PC-9 (cell line): ENCODE data around the gene OGDH. TPM values are rescaled to one million over a fixed set of nuclear protein-coding genes. Genes with fewer than 3 reads are reported as not detected.

Experiments
- BruUV-seq: library from RNA; stranded (reverse); fragments of 400-500 nt; replicated peaks from 2 replicates; lab custom pipeline; 2021; lab: Mats Ljungman, UMichigan
- CTCF ChIA-PET: fragments of 300-600 bp; sonication (Branson Sonifier 250); formaldehyde crosslinking; loops from one replicate; lab custom pipeline; 2022; ENCODE audit warnings: antibody characterized with exemption; lab: Charles Lee
- POLR2A ChIA-PET: fragments of 300-600 bp; sonication (Branson Sonifier 250); formaldehyde crosslinking; loops from one replicate; lab custom pipeline; 2022; ENCODE audit warnings: antibody characterized with exemption; ENCODE audit not compliant: unreplicated experiment; lab: Charles Lee
- DNase-seq, 2 experiments: peaks; one replicate each; pipeline versions ENCODE4 v3.0.0 to v3.0.0-alpha.2; 2015 to 2022; ENCODE audit warnings: mixed read lengths in 1 of 2
- H2AFZ ChIP-seq: fragments of 200-600 bp; sonication (generic); 2 replicates; pipeline ENCODE4 v1.8.1; 2017; ENCODE audit warnings: antibody characterized with exemption
- H3F3A ChIP-seq: fragments of 200-600 bp; sonication (generic); 2 replicates; pipeline ENCODE4 v1.8.1; 2017; ENCODE audit warnings: antibody characterized with exemption, mild to moderate bottlenecking, low read depth; ENCODE audit not compliant: insufficient read depth
- H3K27ac ChIP-seq: fragments of 200-600 bp; sonication (generic); 2 replicates; pipeline ENCODE4 v1.6.1; 2016; ENCODE audit warnings: mixed run types
- H3K27me3 ChIP-seq: fragments of 200-600 bp; sonication (generic); 2 replicates; pipeline ENCODE4 v1.6.1; 2016; ENCODE audit warnings: low read depth, mixed run types; ENCODE audit not compliant: insufficient read depth
- H3K36me3 ChIP-seq: fragments of 200-600 bp; sonication (generic); 2 replicates; pipeline ENCODE4 v1.6.1; 2016; ENCODE audit warnings: low read depth, mixed run types
- H3K4me1 ChIP-seq: fragments of 200-600 bp; sonication (generic); replicated peaks from 2 replicates; pipeline ENCODE4 v1.6.1; 2016; ENCODE audit warnings: mixed run types; ENCODE audit not compliant: insufficient read depth
- H3K4me2 ChIP-seq: fragments of 200-600 bp; sonication (generic); 2 replicates; pipeline ENCODE4 v1.6.1; 2017; ENCODE audit warnings: mixed run types
- H3K4me3 ChIP-seq: fragments of 200-600 bp; sonication (generic); 2 replicates; pipeline ENCODE4 v1.6.1; 2016; ENCODE audit warnings: mixed run types
- H3K79me2 ChIP-seq: fragments of 200-600 bp; sonication (generic); 2 replicates; pipeline ENCODE4 v1.6.1; 2017; ENCODE audit warnings: low read depth, mixed run types
- H3K9me2 ChIP-seq: fragments of 200-600 bp; sonication (generic); 2 replicates; pipeline ENCODE4 v1.8.1; 2017; ENCODE audit warnings: mild to moderate bottlenecking; ENCODE audit not compliant: insufficient read depth
- H3K9me3 ChIP-seq: fragments of 200-600 bp; sonication (generic); 2 replicates; pipeline ENCODE4 v1.8.1; 2016; ENCODE audit warnings: low read depth; ENCODE audit not compliant: insufficient read depth
- H4K20me1 ChIP-seq: fragments of 200-600 bp; sonication (generic); 2 replicates; pipeline ENCODE4 v1.8.1; 2017; ENCODE audit not compliant: insufficient read depth
- CTCF ChIP-seq: fragments of 200-600 bp; sonication (generic); conservative IDR thresholded peaks from 2 replicates; pipeline ENCODE4 v1.6.1; 2017; ENCODE audit warnings: mixed run types, antibody characterized with exemption, mild to moderate bottlenecking, moderate library complexity
- EZH2 ChIP-seq: fragments of 200-600 bp; sonication (generic); IDR thresholded peaks from 2 replicates; pipeline ENCODE4 v1.8.0; 2017; ENCODE audit warnings: antibody characterized with exemption, low read depth
- intact Hi-C: fragments of 100-400 bp; cut with micrococcal nuclease; formaldehyde crosslinking; loops from one replicate; pipeline ENCODE4 v1.10.0; 2022; ENCODE audit not compliant: unreplicated experiment
- total RNA-seq: library from RNA; stranded (reverse); gene quantifications from 2 replicates; pipeline ENCODE4 v1.2.3, GENCODE V29; 2021

The OGDH gene
- total RNA-seq, 1 experiment from 2014 or later = 135 TPM

DNA sequence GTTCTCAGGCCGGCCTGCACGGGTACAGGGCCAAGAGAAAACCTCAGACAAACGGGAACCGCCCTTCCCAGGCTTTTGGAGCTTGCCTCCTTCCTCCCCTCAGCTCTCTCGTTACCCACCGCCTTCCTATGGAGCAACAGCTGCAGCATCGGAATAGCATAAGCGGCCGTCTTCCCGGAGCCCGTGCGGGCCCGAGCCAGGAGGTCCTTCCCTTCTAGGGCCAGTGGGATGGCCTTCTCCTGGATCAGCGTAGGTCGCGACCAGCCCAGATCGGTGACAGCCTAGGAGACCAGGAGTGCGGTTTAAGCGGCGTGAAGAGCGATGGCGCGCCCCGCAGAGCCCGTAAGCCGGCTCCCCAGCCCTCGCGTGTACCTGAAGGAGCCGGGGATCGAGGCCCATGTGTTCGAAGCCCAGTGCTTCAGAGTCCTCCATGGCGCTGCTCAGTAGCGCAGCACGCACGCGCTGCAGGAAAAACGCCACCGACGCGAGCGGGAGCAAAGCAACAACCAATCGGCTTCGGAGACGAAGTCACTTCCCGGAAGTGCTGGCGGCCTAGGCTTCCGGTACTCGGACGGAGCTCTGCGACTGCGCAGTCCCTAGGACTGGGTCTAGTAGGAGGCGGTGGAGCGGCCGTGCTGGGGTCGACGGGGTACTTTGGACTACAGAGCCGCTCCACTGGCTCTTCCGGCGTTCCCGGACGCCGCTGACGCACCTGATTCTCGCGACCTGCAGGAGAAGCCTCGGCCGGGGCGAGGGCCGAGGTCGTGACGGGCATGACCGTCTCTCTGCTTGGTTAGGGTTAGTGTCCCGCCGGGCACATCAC is 32.8 kb upstream of the OGDH start, which contains the start of gene DDX56:
DDX56 (minus strand) TSS at position 445 of the 823 bp plus-strand sequence; CDS start at position 432, 13 bp downstream.
- BruUV-seq = TSS peak; percentile 35
- Histone ChIP-seq H3K27ac (peak within 1 kb of the TSS; percentile 33), H3K9me3 (no peaks in the 10 kb centered on the region), H3K9me2 (no peaks in the 10 kb centered on the region), H3K4me2 (peak within 1 kb of the TSS; percentile 93), H3K36me3 (peaks cover 51% of the 10 kb centered on the region), H3K4me1 (peaks cover 23% of the 10 kb centered on the region), H3K79me2 (peaks cover 60% of the 10 kb centered on the region), H3K4me3 (peak within 1 kb of the TSS; percentile 84), H2AFZ (peak within 1 kb of the TSS; percentile 81), H4K20me1 (peaks cover 9% of the 10 kb centered on the region; the same call in 1 of the 2 replicates), H3F3A (peaks cover 59% of the 10 kb centered on the region), H3K27me3 (no peaks in the 10 kb centered on the region)
- POLR2A ChIA-PET = interaction anchor here (0.5 to 1.0 kb wide), 13 partner anchors 9 to 1651 kb away, joined by 3 to 14 read pairs (median 5); partner anchors contain the start of genes H2AZ2 and TBRG4
- intact Hi-C loops = no loop called here
- CTCF ChIA-PET = interaction anchor here (0.6 to 1.0 kb wide), 5 partner anchors 39 to 426 kb away, joined by 3 to 11 read pairs (median 3); partner anchors contain the start of gene H2AZ2
- peak; percentile 92 to 95 for DNase-seq
- no peak for TF ChIP-seq CTCF
- no peak for TF ChIP-seq EZH2

- H3F3A ChIP-seq = peaks cover 61% of the 10 kb centered on the region
- ChIA-PET CTCF (interaction anchor here (0.6 to 1.0 kb wide), 2 partner anchors 273 to 425 kb away, joined by 4 to 11 read pairs; partner anchors contain the start of gene H2AZ2), POLR2A (interaction anchor here (0.6 to 1.0 kb wide), 9 partner anchors 8 to 1651 kb away, joined by 3 to 10 read pairs (median 4); partner anchors contain the start of gene TBRG4)
- H3K9me3 ChIP-seq = no peaks in the 10 kb centered on the region
- H3K4me1 ChIP-seq = peaks cover 23% of the 10 kb centered on the region
- peak overlapping the region; percentile 81 for H2AFZ ChIP-seq
- peaks cover 67% of the 10 kb centered on the region for H3K79me2 ChIP-seq
- BruUV-seq = TSS peak; percentile 58
- peak overlapping the region; percentile 33; the same call in 1 of the 2 replicates for H3K27ac ChIP-seq
- no peak for TF ChIP-seq CTCF
- TF ChIP-seq EZH2 = no peak
- H3K4me3 ChIP-seq = peak overlapping the region; percentile 84
- no peak for DNase-seq
- H3K27me3 ChIP-seq = no peaks in the 10 kb centered on the region
- H3K36me3 ChIP-seq = peaks cover 51% of the 10 kb centered on the region
- H4K20me1 ChIP-seq = peaks cover 9% of the 10 kb centered on the region
- no peaks in the 10 kb centered on the region for H3K9me2 ChIP-seq
- peak overlapping the region; percentile 93 for H3K4me2 ChIP-seq
- intact Hi-C loops = no loop called here
Measured at GRCh38 chr7:44574287-44574872, 32.0 kb upstream of the OGDH start.

- intact Hi-C loops = no loop called here
- peak overlapping the region; percentile 84; the same call in 1 of the 2 replicates for H3K4me3 ChIP-seq
- peaks cover 68% of the 10 kb centered on the region for H3K79me2 ChIP-seq
- H3K27ac ChIP-seq = no peak overlapping the region
- H3K4me1 ChIP-seq = peaks cover 28% of the 10 kb centered on the region
- H3K27me3 ChIP-seq = no peaks in the 10 kb centered on the region
- H2AFZ ChIP-seq = no peak overlapping the region
- ChIA-PET POLR2A (no interaction called here), CTCF (no interaction called here)
- peaks cover 51% of the 10 kb centered on the region for H3K36me3 ChIP-seq
- no peaks in the 10 kb centered on the region for H3K9me2 ChIP-seq
- H4K20me1 ChIP-seq = peaks cover 6% of the 10 kb centered on the region
- H3K4me2 ChIP-seq = peak overlapping the region; percentile 93
- no TSS peak for BruUV-seq
- peaks cover 68% of the 10 kb centered on the region for H3F3A ChIP-seq
- no peak for DNase-seq
- H3K9me3 ChIP-seq = no peaks in the 10 kb centered on the region
- TF ChIP-seq EZH2 (no peak), CTCF (no peak)
Measured at GRCh38 chr7:44575054-44575453, 31.4 kb upstream of the OGDH start.
